Measurements from ENCODE around the gene ZFAND3.

Gene ZFAND3

GRCh38 chr6:37818536-37819176, 871 bp upstream of the ZFAND3 start:
- H3K4me3 ChIP-seq (ENCODE audit: low read length), result peak overlapping the region; percentile 92
- peak; percentile 95 for DNase-seq (ENCODE audit: low read depth)
- no peak for TF ChIP-seq CTCF (IDR thresholded peaks at IDR 0.05; ENCODE audit: insufficient read depth, low read depth, low read length, missing control alignments)

GRCh38 chr6:37819802-37820717, 533 bp downstream of the ZFAND3 start:
- peak overlapping the region; percentile 92 for H3K4me3 ChIP-seq (ENCODE audit: low read length)
- peak; percentile 76 for DNase-seq (ENCODE audit: low read depth)
- no peak for TF ChIP-seq CTCF (IDR thresholded peaks at IDR 0.05; ENCODE audit: insufficient read depth, low read depth, low read length, missing control alignments)

- peak; percentile 13 for DNase-seq (ENCODE audit: low read depth)
- peak overlapping the region; percentile 92 for H3K4me3 ChIP-seq (ENCODE audit: low read length)
- TF ChIP-seq CTCF (IDR thresholded peaks at IDR 0.05; ENCODE audit: insufficient read depth, low read depth, low read length, missing control alignments), result no peak
Measured at GRCh38 chr6:37820718-37821079, 1.2 kb downstream of the ZFAND3 start.

GRCh38 chr6:37821446-37821845, 1.9 kb downstream of the ZFAND3 start:
- TF ChIP-seq CTCF (IDR thresholded peaks at IDR 0.05; ENCODE audit: insufficient read depth, low read depth, low read length, missing control alignments), result no peak
- no peak for DNase-seq (ENCODE audit: low read depth)
- H3K4me3 ChIP-seq (ENCODE audit: low read length), result no peak overlapping the region

GRCh38 chr6:37822851-37823682, 3.5 kb downstream of the ZFAND3 start:
- peak overlapping the region; percentile 4 for H3K4me3 ChIP-seq (ENCODE audit: low read length)
- peak; percentile 89 for DNase-seq (ENCODE audit: low read depth)
- no peak for TF ChIP-seq CTCF (IDR thresholded peaks at IDR 0.05; ENCODE audit: insufficient read depth, low read depth, low read length, missing control alignments)

GRCh38 chr6:37824170-37824569, 4.6 kb downstream of the ZFAND3 start:
- no peak for DNase-seq (ENCODE audit: low read depth)
- no peak for TF ChIP-seq CTCF (IDR thresholded peaks at IDR 0.05; ENCODE audit: insufficient read depth, low read depth, low read length, missing control alignments)
- H3K4me3 ChIP-seq (ENCODE audit: low read length), result no peak overlapping the region

Measured in epithelial cell of esophagus (primary cell).